WI38 (cell line): ENCODE results near the gene OR5H2.

ENCODE experiments used
- H3K4me3 ChIP-seq: 2 replicates; pipeline ENCODE4 v1.5.1; 2011; ENCODE audit warnings: low read depth, mild to moderate bottlenecking, control low read depth, low read length
- TF ChIP-seq, protein P1 (sequence below): IDR thresholded peaks from 2 replicates; pipeline ENCODE4 v1.5.1; 2012; ENCODE audit warnings: low read depth, mild to moderate bottlenecking, control low read depth, low read length

The OR5H2 gene

DNA sequence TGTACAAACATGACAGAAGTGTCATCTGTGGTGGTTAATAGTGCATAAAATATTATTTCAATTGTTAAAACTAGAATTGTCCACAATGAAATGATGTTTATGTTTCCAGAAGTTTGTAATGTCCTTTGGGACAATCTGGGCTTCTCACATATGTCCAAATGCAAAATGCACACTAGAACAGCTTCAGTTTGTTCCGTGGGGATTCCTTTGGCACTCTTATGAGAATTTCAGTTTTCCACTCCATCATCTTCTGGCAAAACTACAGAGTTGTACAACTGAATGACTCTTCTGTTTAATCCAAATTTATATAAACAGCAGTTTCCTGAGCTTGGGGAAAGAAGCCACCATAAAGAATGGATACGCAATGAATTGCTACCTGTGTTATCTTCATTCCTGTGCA is 20.3 kb upstream of the OR5H2 start:
- H3K4me3 ChIP-seq = no peak overlapping the region
- TF ChIP-seq, protein P1, sequence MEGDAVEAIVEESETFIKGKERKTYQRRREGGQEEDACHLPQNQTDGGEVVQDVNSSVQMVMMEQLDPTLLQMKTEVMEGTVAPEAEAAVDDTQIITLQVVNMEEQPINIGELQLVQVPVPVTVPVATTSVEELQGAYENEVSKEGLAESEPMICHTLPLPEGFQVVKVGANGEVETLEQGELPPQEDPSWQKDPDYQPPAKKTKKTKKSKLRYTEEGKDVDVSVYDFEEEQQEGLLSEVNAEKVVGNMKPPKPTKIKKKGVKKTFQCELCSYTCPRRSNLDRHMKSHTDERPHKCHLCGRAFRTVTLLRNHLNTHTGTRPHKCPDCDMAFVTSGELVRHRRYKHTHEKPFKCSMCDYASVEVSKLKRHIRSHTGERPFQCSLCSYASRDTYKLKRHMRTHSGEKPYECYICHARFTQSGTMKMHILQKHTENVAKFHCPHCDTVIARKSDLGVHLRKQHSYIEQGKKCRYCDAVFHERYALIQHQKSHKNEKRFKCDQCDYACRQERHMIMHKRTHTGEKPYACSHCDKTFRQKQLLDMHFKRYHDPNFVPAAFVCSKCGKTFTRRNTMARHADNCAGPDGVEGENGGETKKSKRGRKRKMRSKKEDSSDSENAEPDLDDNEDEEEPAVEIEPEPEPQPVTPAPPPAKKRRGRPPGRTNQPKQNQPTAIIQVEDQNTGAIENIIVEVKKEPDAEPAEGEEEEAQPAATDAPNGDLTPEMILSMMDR = no peak

DNA sequence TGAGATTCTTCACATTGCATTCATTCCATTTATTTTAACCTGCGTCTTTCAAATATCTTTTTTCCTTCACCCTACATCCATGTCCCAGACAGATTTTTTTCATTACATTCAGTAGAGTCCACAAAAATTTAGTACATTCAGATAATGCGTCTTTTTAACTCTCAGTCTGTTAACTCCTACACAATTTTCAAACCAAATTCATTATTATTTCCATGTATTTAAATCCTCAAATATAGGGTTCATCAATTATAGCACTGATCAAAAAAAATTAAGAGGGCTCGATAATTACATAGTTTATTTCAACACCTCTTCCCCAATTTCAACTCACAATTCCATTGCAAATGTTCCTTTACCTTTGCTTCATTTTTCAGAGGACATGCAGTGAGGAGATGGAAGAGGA is 18.4 kb upstream of the OR5H2 start, which contains the start of gene OR5H6:
Gene OR5H6 (plus strand): TSS at position 301 of the 400 bp plus-strand sequence. CDS start 89 bp downstream, at position 390.
- H3K4me3 ChIP-seq = no peak within 1 kb of the TSS
- TF ChIP-seq, protein P1 = no peak

DNA sequence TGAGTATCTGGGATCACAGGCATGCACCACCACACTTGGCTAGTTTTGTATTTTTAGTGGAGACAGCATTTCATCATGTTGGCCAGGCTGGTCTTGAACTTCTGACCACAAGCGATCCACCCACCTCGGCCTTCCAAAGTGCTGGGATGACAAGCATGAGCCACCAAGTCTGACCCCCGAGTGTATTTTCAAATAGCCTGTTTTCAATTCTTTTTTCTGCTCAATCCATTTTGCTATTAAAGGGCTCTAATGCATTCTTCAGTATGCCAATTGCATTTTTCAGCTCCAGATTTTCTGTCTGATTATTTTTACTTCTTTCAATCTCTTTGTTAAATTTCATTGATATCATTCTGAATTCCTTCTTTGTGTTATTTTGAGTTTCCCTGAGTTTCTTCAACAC is 12.5 kb upstream of the OR5H2 start:
- TF ChIP-seq, protein P1 = no peak
- H3K4me3 ChIP-seq = no peak overlapping the region

DNA sequence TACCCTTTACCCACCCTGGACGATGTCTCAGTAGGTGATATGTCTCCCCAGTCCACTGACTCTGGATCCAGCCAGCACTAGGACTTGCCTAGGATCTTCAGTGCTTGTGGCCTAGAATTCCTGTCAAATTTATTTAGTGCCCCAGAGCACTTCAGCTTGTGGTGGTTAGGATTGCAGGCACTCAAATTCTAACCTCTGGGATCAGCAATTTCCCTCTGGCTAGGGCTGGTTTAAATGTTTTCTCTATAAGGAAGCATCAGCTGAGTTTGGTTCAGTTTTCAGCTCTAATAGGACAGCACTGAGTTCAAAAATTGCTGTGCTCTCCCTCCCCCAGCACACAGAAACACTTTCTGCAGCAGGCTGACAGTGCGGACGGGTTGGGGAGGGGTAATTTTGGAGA is 10.2 kb upstream of the OR5H2 start:
- H3K4me3 ChIP-seq = no peak overlapping the region
- TF ChIP-seq, protein P1 = no peak

DNA sequence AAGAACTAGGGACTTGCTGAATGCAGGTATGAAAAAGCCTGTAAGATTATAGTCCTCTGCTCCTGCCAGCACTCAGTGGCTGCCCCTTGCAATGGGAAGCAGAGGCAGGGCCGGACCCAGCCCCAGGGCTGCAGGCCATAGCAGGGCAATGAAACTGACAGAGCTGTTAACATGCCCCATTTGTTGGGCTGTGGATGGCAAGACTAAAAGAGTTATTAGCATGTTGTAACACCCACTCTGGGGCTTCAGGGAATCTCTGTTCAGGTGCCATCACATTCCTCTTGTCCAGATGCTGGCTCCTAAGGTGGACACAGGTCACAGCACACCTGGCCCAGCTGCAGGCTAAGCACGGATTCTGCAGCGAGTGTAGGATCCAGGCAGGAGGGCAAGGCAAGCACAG is 7.4 kb upstream of the OR5H2 start:
- no peak overlapping the region for H3K4me3 ChIP-seq
- TF ChIP-seq, protein P1 = no peak

DNA sequence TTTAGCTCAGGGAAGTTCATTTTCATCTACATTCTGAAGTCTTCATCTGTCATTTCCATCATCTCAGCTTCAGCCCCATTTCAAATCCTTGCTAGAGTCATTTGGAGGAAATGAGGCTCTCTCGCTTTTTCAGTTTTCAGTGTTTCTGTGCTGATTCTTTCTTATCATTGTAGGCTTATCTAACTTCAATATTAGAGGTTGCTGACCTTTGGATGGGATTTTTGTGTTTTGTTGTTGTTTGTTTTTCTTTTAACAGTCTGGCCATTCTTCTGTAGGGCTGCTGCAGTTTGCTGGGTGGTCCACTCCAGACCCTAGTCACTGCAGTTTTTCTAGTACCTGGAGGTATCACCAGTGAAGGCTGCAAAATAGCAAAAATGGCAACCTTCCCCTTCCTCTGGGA is 8.6 kb downstream of the OR5H2 start:
- no peak overlapping the region for H3K4me3 ChIP-seq
- TF ChIP-seq, protein P1 = no peak

DNA sequence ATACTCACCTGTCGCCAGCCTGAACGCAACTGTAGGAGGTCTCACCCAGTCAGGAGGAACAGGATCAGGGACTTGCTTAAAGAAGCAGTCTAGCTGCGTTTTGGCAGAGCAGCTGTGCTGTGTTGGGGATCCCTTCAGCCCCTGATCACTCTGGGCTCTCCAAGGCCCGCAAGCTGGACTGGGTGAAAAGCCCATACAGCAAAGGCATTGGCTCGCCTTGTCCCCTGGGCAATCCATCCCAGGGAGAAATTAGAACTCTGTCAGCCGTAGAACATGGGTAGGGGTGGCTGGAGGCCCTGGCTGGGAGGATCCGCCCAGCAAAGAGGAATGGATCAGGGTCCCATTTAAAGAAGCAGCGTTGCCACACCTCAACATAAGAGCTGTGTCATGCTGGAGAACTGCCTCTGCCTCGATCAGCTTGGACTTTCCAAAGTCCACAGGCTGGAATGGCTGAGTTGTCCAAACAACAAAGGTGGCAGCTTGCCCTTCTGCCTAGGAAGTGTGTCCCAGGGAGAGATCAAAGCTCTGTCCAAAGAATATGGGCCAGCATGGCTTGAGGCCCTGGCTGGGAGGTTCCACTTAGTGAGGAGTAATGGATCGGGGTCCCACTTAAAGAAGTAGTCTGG is 9.1 kb downstream of the OR5H2 start:
- TF ChIP-seq, protein P1 = no peak

More for the DNA sequence above, 9.1 kb downstream of the OR5H2 start:
- no peak overlapping the region for H3K4me3 ChIP-seq
